ENCODE data around the gene ST3GAL3. TPM values are rescaled to one million over a fixed set of nuclear protein-coding genes. Genes with fewer than 3 reads are reported as not detected.
A peak's percentile ranks its signal among the peaks of the same experiment; 100 is the strongest.

The ST3GAL3 gene
- total and polyA plus RNA-seq, 2 experiments from 2014 or later = 4.5 to 7.0 TPM

DNA sequence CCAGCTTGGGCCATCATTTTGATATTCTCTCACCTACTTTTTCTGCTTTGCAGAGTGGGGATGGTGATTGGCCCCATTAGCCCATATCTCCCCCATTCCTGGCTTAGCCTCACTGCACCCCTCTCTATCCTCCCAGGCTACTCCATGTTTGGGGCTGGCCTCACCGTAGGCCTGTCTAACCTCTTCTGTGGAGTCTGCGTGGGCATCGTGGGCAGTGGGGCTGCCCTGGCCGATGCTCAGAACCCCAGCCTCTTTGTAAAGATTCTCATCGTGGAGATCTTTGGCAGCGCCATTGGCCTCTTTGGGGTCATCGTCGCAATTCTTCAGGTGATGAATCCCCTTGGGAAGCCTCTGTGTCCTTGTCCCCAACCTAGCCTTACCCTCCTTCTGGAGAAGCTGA lies 269.6 kb downstream of the ST3GAL3 start:
- Histone ChIP-seq H3K4me1 (ENCODE audit: insufficient read depth) (peaks cover 29% of the 10 kb centered on the region), H3K9me2 (ENCODE audit: insufficient read depth) (no peaks in the 10 kb centered on the region), H3K4me2 (no peak overlapping the region), H3K36me3 (ENCODE audit: insufficient read depth) (0 out of 2 replicates have a peak, but pooled peaks cover 7% of the 10 kb centered on the region), H2AFZ (no peak overlapping the region), H3K79me2 (replicated peaks; ENCODE audit: insufficient read depth) (peaks cover 16% of the 10 kb centered on the region), H3K4me3 (no peak overlapping the region), H3F3A (replicated peaks; ENCODE audit: low read depth) (peaks cover 29% of the 10 kb centered on the region; the same call in 1 of the 2 replicates), H3K27me3 (ENCODE audit: insufficient read depth) (no peaks in the 10 kb centered on the region), H3K27ac (ENCODE audit: low read depth) (no peak overlapping the region), H4K20me1 (replicated peaks; ENCODE audit: insufficient read depth) (peaks cover 19% of the 10 kb centered on the region)
- TF ChIP-seq, protein P1, sequence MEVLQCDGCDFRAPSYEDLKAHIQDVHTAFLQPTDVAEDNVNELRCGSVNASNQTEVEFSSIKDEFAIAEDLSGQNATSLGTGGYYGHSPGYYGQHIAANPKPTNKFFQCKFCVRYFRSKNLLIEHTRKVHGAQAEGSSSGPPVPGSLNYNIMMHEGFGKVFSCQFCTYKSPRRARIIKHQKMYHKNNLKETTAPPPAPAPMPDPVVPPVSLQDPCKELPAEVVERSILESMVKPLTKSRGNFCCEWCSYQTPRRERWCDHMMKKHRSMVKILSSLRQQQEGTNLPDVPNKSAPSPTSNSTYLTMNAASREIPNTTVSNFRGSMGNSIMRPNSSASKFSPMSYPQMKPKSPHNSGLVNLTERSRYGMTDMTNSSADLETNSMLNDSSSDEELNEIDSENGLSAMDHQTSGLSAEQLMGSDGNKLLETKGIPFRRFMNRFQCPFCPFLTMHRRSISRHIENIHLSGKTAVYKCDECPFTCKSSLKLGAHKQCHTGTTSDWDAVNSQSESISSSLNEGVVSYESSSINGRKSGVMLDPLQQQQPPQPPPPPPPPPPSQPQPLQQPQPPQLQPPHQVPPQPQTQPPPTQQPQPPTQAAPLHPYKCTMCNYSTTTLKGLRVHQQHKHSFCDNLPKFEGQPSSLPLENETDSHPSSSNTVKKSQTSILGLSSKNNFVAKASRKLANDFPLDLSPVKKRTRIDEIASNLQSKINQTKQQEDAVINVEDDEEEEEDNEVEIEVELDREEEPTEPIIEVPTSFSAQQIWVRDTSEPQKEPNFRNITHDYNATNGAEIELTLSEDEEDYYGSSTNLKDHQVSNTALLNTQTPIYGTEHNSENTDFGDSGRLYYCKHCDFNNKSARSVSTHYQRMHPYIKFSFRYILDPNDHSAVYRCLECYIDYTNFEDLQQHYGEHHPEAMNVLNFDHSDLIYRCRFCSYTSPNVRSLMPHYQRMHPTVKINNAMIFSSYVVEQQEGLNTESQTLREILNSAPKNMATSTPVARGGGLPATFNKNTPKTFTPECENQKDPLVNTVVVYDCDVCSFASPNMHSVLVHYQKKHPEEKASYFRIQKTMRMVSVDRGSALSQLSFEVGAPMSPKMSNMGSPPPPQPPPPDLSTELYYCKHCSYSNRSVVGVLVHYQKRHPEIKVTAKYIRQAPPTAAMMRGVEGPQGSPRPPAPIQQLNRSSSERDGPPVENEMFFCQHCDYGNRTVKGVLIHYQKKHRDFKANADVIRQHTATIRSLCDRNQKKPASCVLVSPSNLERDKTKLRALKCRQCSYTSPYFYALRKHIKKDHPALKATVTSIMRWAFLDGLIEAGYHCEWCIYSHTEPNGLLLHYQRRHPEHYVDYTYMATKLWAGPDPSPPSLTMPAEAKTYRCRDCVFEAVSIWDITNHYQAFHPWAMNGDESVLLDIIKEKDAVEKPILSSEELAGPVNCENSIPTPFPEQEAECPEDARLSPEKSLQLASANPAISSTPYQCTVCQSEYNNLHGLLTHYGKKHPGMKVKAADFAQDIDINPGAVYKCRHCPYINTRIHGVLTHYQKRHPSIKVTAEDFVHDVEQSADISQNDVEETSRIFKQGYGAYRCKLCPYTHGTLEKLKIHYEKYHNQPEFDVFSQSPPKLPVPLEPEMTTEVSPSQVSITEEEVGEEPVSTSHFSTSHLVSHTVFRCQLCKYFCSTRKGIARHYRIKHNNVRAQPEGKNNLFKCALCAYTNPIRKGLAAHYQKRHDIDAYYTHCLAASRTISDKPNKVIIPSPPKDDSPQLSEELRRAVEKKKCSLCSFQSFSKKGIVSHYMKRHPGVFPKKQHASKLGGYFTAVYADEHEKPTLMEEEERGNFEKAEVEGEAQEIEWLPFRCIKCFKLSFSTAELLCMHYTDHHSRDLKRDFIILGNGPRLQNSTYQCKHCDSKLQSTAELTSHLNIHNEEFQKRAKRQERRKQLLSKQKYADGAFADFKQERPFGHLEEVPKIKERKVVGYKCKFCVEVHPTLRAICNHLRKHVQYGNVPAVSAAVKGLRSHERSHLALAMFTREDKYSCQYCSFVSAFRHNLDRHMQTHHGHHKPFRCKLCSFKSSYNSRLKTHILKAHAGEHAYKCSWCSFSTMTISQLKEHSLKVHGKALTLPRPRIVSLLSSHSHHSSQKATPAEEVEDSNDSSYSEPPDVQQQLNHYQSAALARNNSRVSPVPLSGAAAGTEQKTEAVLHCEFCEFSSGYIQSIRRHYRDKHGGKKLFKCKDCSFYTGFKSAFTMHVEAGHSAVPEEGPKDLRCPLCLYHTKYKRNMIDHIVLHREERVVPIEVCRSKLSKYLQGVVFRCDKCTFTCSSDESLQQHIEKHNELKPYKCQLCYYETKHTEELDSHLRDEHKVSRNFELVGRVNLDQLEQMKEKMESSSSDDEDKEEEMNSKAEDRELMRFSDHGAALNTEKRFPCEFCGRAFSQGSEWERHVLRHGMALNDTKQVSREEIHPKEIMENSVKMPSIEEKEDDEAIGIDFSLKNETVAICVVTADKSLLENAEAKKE (CRISPR knock-in tag; IDR thresholded peaks at IDR 0.05) = no peak
- TF ChIP-seq STAT1 (IDR thresholded peaks at IDR 0.05; ENCODE audit: unreplicated experiment) (no peak), ZNF114 (CRISPR knock-in tag; IDR thresholded peaks at IDR 0.05) (no peak), CREB1 (CRISPR knock-in tag; IDR thresholded peaks at IDR 0.05; ENCODE audit: low read depth) (no peak), NANOG (IDR thresholded peaks at IDR 0.05; ENCODE audit: borderline replicate concordance) (no peak), EZH2phosphoT487 (IDR thresholded peaks at IDR 0.05; ENCODE audit: unreplicated experiment) (no peak), JUNB (IDR thresholded peaks at IDR 0.05; ENCODE audit: unreplicated experiment) (no peak), ZNF331 (CRISPR knock-in tag; IDR thresholded peaks at IDR 0.05; ENCODE audit: low read depth) (no peak), EZH2 (IDR thresholded peaks at IDR 0.05; ENCODE audit: low read depth, unreplicated experiment) (no peak), POLR2AphosphoS5 (IDR thresholded peaks at IDR 0.05; ENCODE audit: low read depth) (no peak)
- TF ChIP-seq, protein P2, sequence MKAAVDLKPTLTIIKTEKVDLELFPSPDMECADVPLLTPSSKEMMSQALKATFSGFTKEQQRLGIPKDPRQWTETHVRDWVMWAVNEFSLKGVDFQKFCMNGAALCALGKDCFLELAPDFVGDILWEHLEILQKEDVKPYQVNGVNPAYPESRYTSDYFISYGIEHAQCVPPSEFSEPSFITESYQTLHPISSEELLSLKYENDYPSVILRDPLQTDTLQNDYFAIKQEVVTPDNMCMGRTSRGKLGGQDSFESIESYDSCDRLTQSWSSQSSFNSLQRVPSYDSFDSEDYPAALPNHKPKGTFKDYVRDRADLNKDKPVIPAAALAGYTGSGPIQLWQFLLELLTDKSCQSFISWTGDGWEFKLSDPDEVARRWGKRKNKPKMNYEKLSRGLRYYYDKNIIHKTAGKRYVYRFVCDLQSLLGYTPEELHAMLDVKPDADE (IDR thresholded peaks at IDR 0.05) = no peak
- TF ChIP-seq, protein P3, sequence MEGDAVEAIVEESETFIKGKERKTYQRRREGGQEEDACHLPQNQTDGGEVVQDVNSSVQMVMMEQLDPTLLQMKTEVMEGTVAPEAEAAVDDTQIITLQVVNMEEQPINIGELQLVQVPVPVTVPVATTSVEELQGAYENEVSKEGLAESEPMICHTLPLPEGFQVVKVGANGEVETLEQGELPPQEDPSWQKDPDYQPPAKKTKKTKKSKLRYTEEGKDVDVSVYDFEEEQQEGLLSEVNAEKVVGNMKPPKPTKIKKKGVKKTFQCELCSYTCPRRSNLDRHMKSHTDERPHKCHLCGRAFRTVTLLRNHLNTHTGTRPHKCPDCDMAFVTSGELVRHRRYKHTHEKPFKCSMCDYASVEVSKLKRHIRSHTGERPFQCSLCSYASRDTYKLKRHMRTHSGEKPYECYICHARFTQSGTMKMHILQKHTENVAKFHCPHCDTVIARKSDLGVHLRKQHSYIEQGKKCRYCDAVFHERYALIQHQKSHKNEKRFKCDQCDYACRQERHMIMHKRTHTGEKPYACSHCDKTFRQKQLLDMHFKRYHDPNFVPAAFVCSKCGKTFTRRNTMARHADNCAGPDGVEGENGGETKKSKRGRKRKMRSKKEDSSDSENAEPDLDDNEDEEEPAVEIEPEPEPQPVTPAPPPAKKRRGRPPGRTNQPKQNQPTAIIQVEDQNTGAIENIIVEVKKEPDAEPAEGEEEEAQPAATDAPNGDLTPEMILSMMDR (conservative IDR thresholded peaks at IDR 0.05; ENCODE audit: low read depth in 2 of 2) = no peak
- TF ChIP-seq, protein P4, sequence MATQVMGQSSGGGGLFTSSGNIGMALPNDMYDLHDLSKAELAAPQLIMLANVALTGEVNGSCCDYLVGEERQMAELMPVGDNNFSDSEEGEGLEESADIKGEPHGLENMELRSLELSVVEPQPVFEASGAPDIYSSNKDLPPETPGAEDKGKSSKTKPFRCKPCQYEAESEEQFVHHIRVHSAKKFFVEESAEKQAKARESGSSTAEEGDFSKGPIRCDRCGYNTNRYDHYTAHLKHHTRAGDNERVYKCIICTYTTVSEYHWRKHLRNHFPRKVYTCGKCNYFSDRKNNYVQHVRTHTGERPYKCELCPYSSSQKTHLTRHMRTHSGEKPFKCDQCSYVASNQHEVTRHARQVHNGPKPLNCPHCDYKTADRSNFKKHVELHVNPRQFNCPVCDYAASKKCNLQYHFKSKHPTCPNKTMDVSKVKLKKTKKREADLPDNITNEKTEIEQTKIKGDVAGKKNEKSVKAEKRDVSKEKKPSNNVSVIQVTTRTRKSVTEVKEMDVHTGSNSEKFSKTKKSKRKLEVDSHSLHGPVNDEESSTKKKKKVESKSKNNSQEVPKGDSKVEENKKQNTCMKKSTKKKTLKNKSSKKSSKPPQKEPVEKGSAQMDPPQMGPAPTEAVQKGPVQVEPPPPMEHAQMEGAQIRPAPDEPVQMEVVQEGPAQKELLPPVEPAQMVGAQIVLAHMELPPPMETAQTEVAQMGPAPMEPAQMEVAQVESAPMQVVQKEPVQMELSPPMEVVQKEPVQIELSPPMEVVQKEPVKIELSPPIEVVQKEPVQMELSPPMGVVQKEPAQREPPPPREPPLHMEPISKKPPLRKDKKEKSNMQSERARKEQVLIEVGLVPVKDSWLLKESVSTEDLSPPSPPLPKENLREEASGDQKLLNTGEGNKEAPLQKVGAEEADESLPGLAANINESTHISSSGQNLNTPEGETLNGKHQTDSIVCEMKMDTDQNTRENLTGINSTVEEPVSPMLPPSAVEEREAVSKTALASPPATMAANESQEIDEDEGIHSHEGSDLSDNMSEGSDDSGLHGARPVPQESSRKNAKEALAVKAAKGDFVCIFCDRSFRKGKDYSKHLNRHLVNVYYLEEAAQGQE (IDR thresholded peaks at IDR 0.05; ENCODE audit: unreplicated experiment) = no peak
- H3K4me1 Mint-ChIP-seq = peaks cover 43% of the 10 kb centered on the region
- H3K36me3 Mint-ChIP-seq (ENCODE audit: low read depth) = peaks cover 58% of the 10 kb centered on the region
- H3K27ac Mint-ChIP-seq = no peak overlapping the region
- H3K9me3 Mint-ChIP-seq = no peaks in the 10 kb centered on the region
- peak overlapping the region; percentile 90 for H3K4me3 Mint-ChIP-seq
- no peak for ATAC-seq
- peaks cover 31% of the 10 kb centered on the region for H3K27me3 Mint-ChIP-seq (ENCODE audit: insufficient read depth, low read depth, poor library complexity)
- DNase-seq (ENCODE audit: low spot score) = no peak

Data from GM23338 (cell line).